HCT116 (cell line): Measurements from ENCODE around the gene SULT1A1.

Experiments
- CBX3 ChIP-seq: IDR thresholded peaks from 2 replicates; pipeline ENCODE4 v1.6.1; 2012; ENCODE audit warnings: low read depth
- CEBPB ChIP-seq: IDR thresholded peaks from 2 replicates; pipeline ENCODE4 v1.6.1; 2012; ENCODE audit warnings: low read depth
- CTCF ChIP-seq, 3 experiments: fragments of 200-600 bp in 1 of 3; sonication (generic) in 1 of 3; IDR thresholded peaks in 2 of 3; conservative IDR thresholded peaks in 1 of 3; 2 replicates each; pipeline ENCODE4 v1.5.1; 2012 to 2017; ENCODE audit warnings: low read depth in 2 of 3, low read length in 2 of 3, antibody characterized with exemption in 1 of 3, borderline replicate concordance in 1 of 3, control low read depth in 1 of 3, mild to moderate bottlenecking in 1 of 3, mixed read lengths in 1 of 3, mixed run types in 1 of 3, moderate library complexity in 1 of 3; ENCODE audit not compliant: insufficient read depth in 1 of 3
- EGR1 ChIP-seq: IDR thresholded peaks from 2 replicates; pipeline ENCODE4 v1.6.1; 2012; ENCODE audit warnings: low read depth
- EZH2 ChIP-seq: fragments of 200-600 bp; sonication (generic); IDR thresholded peaks from 2 replicates; pipeline ENCODE4 v1.6.1; 2017; ENCODE audit warnings: antibody characterized with exemption, mixed run types
- EZH2phosphoT487 ChIP-seq: fragments of 200-600 bp; IDR thresholded peaks from 2 replicates; pipeline ENCODE4 v1.6.1; 2018; ENCODE audit warnings: antibody characterized with exemption, borderline replicate concordance
- JUND ChIP-seq: IDR thresholded peaks from 2 replicates; pipeline ENCODE4 v1.6.1; 2012
- MAX ChIP-seq: IDR thresholded peaks from 2 replicates; pipeline ENCODE4 v1.6.1; 2012
- POLR2A ChIP-seq: IDR thresholded peaks from 2 replicates; pipeline ENCODE4 v1.7.0; 2011; ENCODE audit warnings: borderline replicate concordance; ENCODE audit not compliant: insufficient read depth, insufficient read length; ENCODE audit errors: extremely low read depth
- POLR2AphosphoS5 ChIP-seq: IDR thresholded peaks from 2 replicates; pipeline ENCODE4 v1.6.1; 2011; ENCODE audit warnings: mild to moderate bottlenecking, low read depth, low read length, moderate library complexity
- SP1 ChIP-seq: IDR thresholded peaks from 2 replicates; pipeline ENCODE4 v1.6.1; 2012; ENCODE audit warnings: low read depth
- SRF ChIP-seq: IDR thresholded peaks from 2 replicates; pipeline ENCODE4 v1.6.1; 2012; ENCODE audit warnings: low read depth
- YY1 ChIP-seq: IDR thresholded peaks from 2 replicates; pipeline ENCODE4 v1.6.1; 2011; ENCODE audit warnings: low read length, low read depth, moderate library complexity, mild to moderate bottlenecking; ENCODE audit not compliant: insufficient replicate concordance; ENCODE audit errors: extremely low read depth
- ZFX ChIP-seq: fragments of 450-650 bp; IDR thresholded peaks from 2 replicates; pipeline ENCODE4 v1.6.1; 2017

GRCh38 chr16:28590384-28591340 lies 19.2 kb downstream of the SULT1A1 start:
- no peak for TF ChIP-seq SRF
- TF ChIP-seq POLR2A: no peak
- TF ChIP-seq YY1: no peak
- no peak for TF ChIP-seq CTCF (IDR thresholded peaks at IDR 0.05 in 2 of 3, conservative IDR thresholded peaks at IDR 0.05 in 1 of 3; ENCODE audit: borderline replicate concordance in 1 of 3, insufficient read depth in 1 of 3, low read depth in 2 of 3, low read length in 2 of 3)
- TF ChIP-seq EZH2: no peak
- no peak for TF ChIP-seq CBX3
- TF ChIP-seq POLR2AphosphoS5: no peak
- no peak for TF ChIP-seq JUND
- no peak for TF ChIP-seq ZFX
- TF ChIP-seq EGR1: no peak
- no peak for TF ChIP-seq CEBPB
- no peak for TF ChIP-seq SP1
- TF ChIP-seq EZH2phosphoT487: no peak
- TF ChIP-seq MAX: no peak
